H9 (cell line): ENCODE data around the gene CLUH. TPM values are rescaled to one million over a fixed set of nuclear protein-coding genes. Genes with fewer than 3 reads are reported as not detected.

Experiments used
- DNase-seq: peaks from one replicate; pipeline ENCODE4 v3.0.0-alpha.2; 2017
- H2AFZ ChIP-seq: one replicate; pipeline ENCODE4 v1.6.1; 2013; ENCODE audit warnings: mild to moderate bottlenecking, low read length, control low read depth, moderate library complexity
- H2AK5ac ChIP-seq: 2 replicates; pipeline ENCODE4 v1.6.1; 2013; ENCODE audit warnings: low read length, control low read depth, mixed read lengths; ENCODE audit not compliant: insufficient read length
- H2BK120ac ChIP-seq: one replicate; pipeline ENCODE4 v1.6.1; 2013; ENCODE audit warnings: low read depth, mild to moderate bottlenecking, low read length, control low read depth, inconsistent platforms; ENCODE audit not compliant: poor library complexity, severe bottlenecking
- H2BK12ac ChIP-seq: 2 replicates; pipeline ENCODE4 v1.6.1; 2013; ENCODE audit warnings: low read length, control low read depth, mixed read lengths, low read depth; ENCODE audit not compliant: insufficient read length
- H2BK15ac ChIP-seq: 2 replicates; pipeline ENCODE4 v1.6.1; 2013; ENCODE audit warnings: low read depth, low read length, control low read depth
- H2BK20ac ChIP-seq: one replicate; pipeline ENCODE4 v1.6.1; 2013; ENCODE audit warnings: low read depth, mild to moderate bottlenecking, low read length, control low read depth, inconsistent platforms; ENCODE audit not compliant: poor library complexity, severe bottlenecking
- H2BK5ac ChIP-seq: 2 replicates; pipeline ENCODE4 v1.6.1; 2013; ENCODE audit warnings: low read length, control low read depth, mixed read lengths; ENCODE audit not compliant: insufficient read length
- H3K14ac ChIP-seq: 2 replicates; pipeline ENCODE4 v1.6.1; 2013; ENCODE audit warnings: low read length, control low read depth; ENCODE audit not compliant: insufficient read depth
- H3K18ac ChIP-seq: 2 replicates; pipeline ENCODE4 v1.6.1; 2013; ENCODE audit warnings: low read depth, mild to moderate bottlenecking, mixed read lengths, low read length, control low read depth; ENCODE audit not compliant: insufficient read length
- H3K23ac ChIP-seq: 2 replicates; pipeline ENCODE4 v1.6.1; 2013; ENCODE audit warnings: low read length, control low read depth, mixed read lengths, low read depth; ENCODE audit not compliant: insufficient read length
- H3K23me2 ChIP-seq: 2 replicates; pipeline ENCODE4 v1.6.1; 2013; ENCODE audit warnings: low read depth, mild to moderate bottlenecking, mixed read lengths, low read length, control low read depth; ENCODE audit not compliant: insufficient read length, poor library complexity, severe bottlenecking
- H3K27ac ChIP-seq: 2 replicates; pipeline ENCODE4 v1.5.1; 2013; ENCODE audit warnings: low read length, control low read depth, mixed read lengths, low read depth; ENCODE audit not compliant: insufficient read length
- H3K27me3 ChIP-seq: 2 replicates; pipeline ENCODE4 v1.6.1; 2013; ENCODE audit warnings: low read length, control low read depth, inconsistent platforms; ENCODE audit not compliant: insufficient read depth
- H3K4ac ChIP-seq: 2 replicates; pipeline ENCODE4 v1.6.1; 2013; ENCODE audit warnings: low read depth, mild to moderate bottlenecking, control low read depth, inconsistent platforms, low read length, moderate library complexity
- H3K4me1 ChIP-seq: 2 replicates; pipeline ENCODE4 v1.6.1; 2013; ENCODE audit warnings: low read length, control low read depth, inconsistent platforms; ENCODE audit not compliant: insufficient read depth
- H3K4me2 ChIP-seq: 2 replicates; pipeline ENCODE4 v1.6.1; 2013; ENCODE audit warnings: low read length, control low read depth, mixed read lengths; ENCODE audit not compliant: insufficient read length, insufficient read depth
- H3K56ac ChIP-seq: 2 replicates; pipeline ENCODE4 v1.6.1; 2013; ENCODE audit warnings: low read depth, mild to moderate bottlenecking, mixed read lengths, low read length, control low read depth; ENCODE audit not compliant: insufficient read length
- H3K79me1 ChIP-seq: 2 replicates; pipeline ENCODE4 v1.6.1; 2013; ENCODE audit warnings: low read depth, mild to moderate bottlenecking, moderate library complexity, low read length, control low read depth, inconsistent platforms; ENCODE audit not compliant: insufficient read depth, poor library complexity, severe bottlenecking
- H3K79me2 ChIP-seq: 2 replicates; pipeline ENCODE4 v1.6.1; 2013; ENCODE audit warnings: low read length, control low read depth, inconsistent platforms; ENCODE audit not compliant: insufficient read depth
- H3K9ac ChIP-seq: 2 replicates; pipeline ENCODE4 v1.6.1; 2013; ENCODE audit warnings: low read length, control low read depth, mixed read lengths; ENCODE audit not compliant: insufficient read length; ENCODE audit errors: extremely low read depth
- H3K9me3 ChIP-seq: one replicate; pipeline ENCODE4 v1.6.1; 2013; ENCODE audit warnings: low read depth, low read length, inconsistent platforms; ENCODE audit not compliant: control insufficient read depth
- H3T11ph ChIP-seq: one replicate; pipeline ENCODE4 v1.6.1; 2013; ENCODE audit warnings: mild to moderate bottlenecking, low read length, control low read depth, inconsistent platforms
- H4K20me1 ChIP-seq: one replicate; pipeline ENCODE4 v1.6.1; 2013; ENCODE audit not compliant: control insufficient read depth, insufficient read length, insufficient read depth
- H4K5ac ChIP-seq: 2 replicates; pipeline ENCODE4 v1.6.1; 2013; ENCODE audit warnings: low read depth, mild to moderate bottlenecking, mixed read lengths, low read length, control low read depth; ENCODE audit not compliant: insufficient read length
- H4K8ac ChIP-seq: replicated peaks from 2 replicates; pipeline ENCODE4 v1.6.1; 2013; ENCODE audit warnings: low read length, control low read depth, mixed read lengths, low read depth; ENCODE audit not compliant: insufficient read length
- H4K91ac ChIP-seq: 2 replicates; pipeline ENCODE4 v1.6.1; 2013; ENCODE audit warnings: low read depth, mild to moderate bottlenecking, moderate library complexity, mixed read lengths, low read length, control low read depth; ENCODE audit not compliant: insufficient read length
- H3K27ac Mint-ChIP-seq, 3 experiments: 2 replicates in 2 of 3; 3 replicates in 1 of 3; pipeline ENCODE4 v1.8.0; 2020 to 2021; ENCODE audit warnings: mixed read lengths in 3 of 3, mild to moderate bottlenecking in 1 of 3, moderate library complexity in 1 of 3
- H3K27me3 Mint-ChIP-seq: 2 replicates; pipeline ENCODE4 v1.8.0; 2021; ENCODE audit warnings: low read depth, mild to moderate bottlenecking, moderate library complexity, mixed read lengths
- H3K36me3 Mint-ChIP-seq, 3 experiments: 2 replicates in 2 of 3; 3 replicates in 1 of 3; pipeline ENCODE4 v1.8.0; 2020 to 2021; ENCODE audit warnings: low read depth in 3 of 3, mixed read lengths in 3 of 3; ENCODE audit not compliant: insufficient read depth in 1 of 3
- H3K4me1 Mint-ChIP-seq, 2 experiments: 2 replicates each; pipeline ENCODE4 v1.8.0; 2020; ENCODE audit warnings: mixed read lengths in 2 of 2
- H3K4me3 Mint-ChIP-seq, 2 experiments: 2 replicates in 1 of 2; 3 replicates in 1 of 2; pipeline ENCODE4 v1.8.0; 2020 to 2021; ENCODE audit warnings: mild to moderate bottlenecking in 2 of 2, mixed read lengths in 2 of 2, moderate library complexity in 1 of 2
- H3K9me3 Mint-ChIP-seq, 2 experiments: 2 replicates in 1 of 2; 3 replicates in 1 of 2; pipeline ENCODE4 v1.8.0; 2020; ENCODE audit warnings: mild to moderate bottlenecking in 2 of 2, mixed read lengths in 2 of 2, moderate library complexity in 1 of 2
- WGBS: extraction: QIAGEN DNeasy Blood & Tissue Kit; methylation state at CpG from one replicate; pipeline ENCODE4 v1.1.7; 2013; ENCODE audit warnings: missing lambda C conversion rate, low lambda C conversion rate, mixed read lengths; ENCODE audit not compliant: insufficient read length; ENCODE audit errors: extremely low coverage; 5-methylcytosine and 5-hydroxymethylcytosine counted together
- total RNA-seq: library from RNA; stranded (reverse); gene quantifications from 2 replicates; pipeline ENCODE4 v1.2.1, GENCODE V29; 2021
- TF ChIP-seq, protein P1 (sequence below): fragments of 200-600 bp; sonication (generic); conservative IDR thresholded peaks from 3 replicates; pipeline ENCODE4 v1.8.0; 2021; ENCODE audit warnings: antibody characterized with exemption, mild to moderate bottlenecking

Gene CLUH
- total RNA-seq, 1 experiment from 2014 or later, result 91.3 TPM

- Histone ChIP-seq H2AK5ac (no peak overlapping the region), H3K14ac (no peak overlapping the region; the same call in 1 of the 2 replicates), H2BK15ac (no peak overlapping the region), H3T11ph (no peak overlapping the region), H4K8ac (no peak overlapping the region), H2BK120ac (no peak overlapping the region), H4K91ac (no peak overlapping the region), H3K56ac (no peak overlapping the region), H3K4ac (no peak overlapping the region), H3K23me2 (no peaks in the 10 kb centered on the region), H2BK20ac (no peak overlapping the region), H2AFZ (no peak overlapping the region), H4K20me1 (no peaks in the 10 kb centered on the region), H4K5ac (no peak overlapping the region), H3K9me3 (no peaks in the 10 kb centered on the region), H3K9ac (no peak overlapping the region), H3K23ac (no peak overlapping the region), H2BK5ac (no peak overlapping the region), H3K27ac (no peak overlapping the region), H3K79me1 (no peaks in the 10 kb centered on the region), H3K18ac (no peak overlapping the region), H3K4me1 (no peaks in the 10 kb centered on the region), H3K79me2 (no peaks in the 10 kb centered on the region), H2BK12ac (no peak overlapping the region), H3K4me2 (no peak overlapping the region), H3K27me3 (no peaks in the 10 kb centered on the region)
- H3K4me1 Mint-ChIP-seq, result no peaks in the 10 kb centered on the region; a peak in 1 of 4 replicates
- no peaks in the 10 kb centered on the region for H3K9me3 Mint-ChIP-seq
- no peak overlapping the region for H3K27ac Mint-ChIP-seq
- H3K36me3 Mint-ChIP-seq, result peaks cover 11 to 50% (median 40%) of the 10 kb centered on the region in 3 experiments; a peak in 6 of 7 replicates
- H3K4me3 Mint-ChIP-seq, result no peak overlapping the region
- no peak for DNase-seq
- no CpG with 5 or more reads among the region's 36 CpGs for WGBS
- TF ChIP-seq, protein P1, sequence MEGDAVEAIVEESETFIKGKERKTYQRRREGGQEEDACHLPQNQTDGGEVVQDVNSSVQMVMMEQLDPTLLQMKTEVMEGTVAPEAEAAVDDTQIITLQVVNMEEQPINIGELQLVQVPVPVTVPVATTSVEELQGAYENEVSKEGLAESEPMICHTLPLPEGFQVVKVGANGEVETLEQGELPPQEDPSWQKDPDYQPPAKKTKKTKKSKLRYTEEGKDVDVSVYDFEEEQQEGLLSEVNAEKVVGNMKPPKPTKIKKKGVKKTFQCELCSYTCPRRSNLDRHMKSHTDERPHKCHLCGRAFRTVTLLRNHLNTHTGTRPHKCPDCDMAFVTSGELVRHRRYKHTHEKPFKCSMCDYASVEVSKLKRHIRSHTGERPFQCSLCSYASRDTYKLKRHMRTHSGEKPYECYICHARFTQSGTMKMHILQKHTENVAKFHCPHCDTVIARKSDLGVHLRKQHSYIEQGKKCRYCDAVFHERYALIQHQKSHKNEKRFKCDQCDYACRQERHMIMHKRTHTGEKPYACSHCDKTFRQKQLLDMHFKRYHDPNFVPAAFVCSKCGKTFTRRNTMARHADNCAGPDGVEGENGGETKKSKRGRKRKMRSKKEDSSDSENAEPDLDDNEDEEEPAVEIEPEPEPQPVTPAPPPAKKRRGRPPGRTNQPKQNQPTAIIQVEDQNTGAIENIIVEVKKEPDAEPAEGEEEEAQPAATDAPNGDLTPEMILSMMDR, result no peak
- no peaks in the 10 kb centered on the region for H3K27me3 Mint-ChIP-seq
Measured at GRCh38 chr17:2695961-2696760, 15.4 kb downstream of the CLUH start.
